Natural killer cell (primary cell): Measurements from ENCODE around the gene STARD8. TPM values are rescaled to one million over a fixed set of nuclear protein-coding genes. Genes with fewer than 3 reads are reported as not detected.

Experiments used
- ATAC-seq, 3 donors: fragments of 150-1000 bp in 2 of 3; fragments of 200-7000 bp in 1 of 3; cut with Tn5 transposase; 1 replicate in 1 of 3; 2 replicates in 2 of 3; pipeline ENCODE4 v1.10.0; 2021; ENCODE audit warnings: mild to moderate bottlenecking in 2 of 3, moderate library complexity in 2 of 3
- DNase-seq, 2 donors: peaks; one replicate each; pipeline versions ENCODE4 v3.0.0 to v3.0.0-alpha.2; 2013 to 2021; ENCODE audit warnings: mixed read lengths in 1 of 2
- H3K27ac ChIP-seq: one replicate; pipeline ENCODE4 v1.5.1; 2013; ENCODE audit warnings: mild to moderate bottlenecking, low read length
- H3K27me3 ChIP-seq: one replicate; pipeline ENCODE4 v1.6.1; 2013; ENCODE audit warnings: low read length; ENCODE audit not compliant: control insufficient read depth, insufficient read depth
- H3K36me3 ChIP-seq: one replicate; pipeline ENCODE4 v1.6.1; 2013; ENCODE audit warnings: low read length; ENCODE audit not compliant: control insufficient read depth, insufficient read depth
- H3K4me1 ChIP-seq: one replicate; pipeline ENCODE4 v1.6.1; 2013; ENCODE audit warnings: low read length; ENCODE audit not compliant: control insufficient read depth, insufficient read depth
- H3K4me3 ChIP-seq: one replicate; pipeline ENCODE4 v1.5.1; 2013; ENCODE audit warnings: low read length
- H3K9me3 ChIP-seq: one replicate; pipeline ENCODE4 v1.6.1; 2013; ENCODE audit warnings: low read length; ENCODE audit not compliant: control insufficient read depth, insufficient read depth
- H3K27ac Mint-ChIP-seq, 2 donors: one replicate each; pipeline ENCODE4 v1.8.0; 2022; ENCODE audit warnings: mild to moderate bottlenecking in 2 of 2, mixed read lengths in 2 of 2, moderate library complexity in 1 of 2
- H3K27me3 Mint-ChIP-seq, 2 donors: one replicate each; pipeline ENCODE4 v1.8.0; 2022; ENCODE audit warnings: low read depth in 2 of 2, mixed read lengths in 2 of 2
- H3K36me3 Mint-ChIP-seq: one replicate; pipeline ENCODE4 v1.8.0; 2022; ENCODE audit warnings: mixed read lengths
- H3K4me1 Mint-ChIP-seq, 2 donors: one replicate each; pipeline ENCODE4 v1.8.0; 2022; ENCODE audit warnings: mixed read lengths in 2 of 2
- H3K4me3 Mint-ChIP-seq: one replicate; pipeline ENCODE4 v1.8.0; 2022; ENCODE audit warnings: mild to moderate bottlenecking, moderate library complexity, mixed read lengths
- H3K9me3 Mint-ChIP-seq, 2 donors: one replicate each; pipeline ENCODE4 v1.8.0; 2022; ENCODE audit warnings: mixed read lengths in 2 of 2
- CTCF ChIP-seq: fragments of 200-600 bp; IDR thresholded peaks from one replicate; pipeline ENCODE4 v1.8.0; 2022; ENCODE audit warnings: antibody characterized with exemption
- WGBS: methylation state at CpG from one replicate; pipeline ENCODE4 v1.1.7; 2013; ENCODE audit warnings: missing lambda C conversion rate; ENCODE audit not compliant: insufficient coverage; 5-methylcytosine and 5-hydroxymethylcytosine counted together
- intact Hi-C: fragments of 100-400 bp; cut with micrococcal nuclease; formaldehyde crosslinking; loops from one replicate; pipeline ENCODE4 v1.14.2; 2022
- total RNA-seq, 4 donors: library from RNA; stranded (reverse); fragments of 120-200 nt in 1 of 4; gene quantifications; one replicate each; pipeline versions ENCODE4 v1.2.3 to v1.2.4, GENCODE V29; 2013 to 2022

The STARD8 gene
- total RNA-seq, 3 donors from 2014 or later (not counting 1 experiment from before 2014, with no cell fraction given): 0.97 to 1.3 (median 1.1) TPM

GRCh38 chrX:68755616-68756125 is 108.2 kb downstream of the STARD8 start:
- TF ChIP-seq CTCF: no peak
- DNase-seq: no peak
- no peak overlapping the region for H3K27ac Mint-ChIP-seq
- Histone ChIP-seq H3K4me1 (no peaks in the 10 kb centered on the region), H3K9me3 (no peaks in the 10 kb centered on the region), H3K27me3 (no peaks in the 10 kb centered on the region), H3K27ac (no peak overlapping the region), H3K36me3 (no peaks in the 10 kb centered on the region), H3K4me3 (no peak overlapping the region)
- no peaks in the 10 kb centered on the region for H3K4me1 Mint-ChIP-seq
- intact Hi-C loops: no loop called here
- H3K36me3 Mint-ChIP-seq: no peaks in the 10 kb centered on the region
- WGBS: 100% methylated on average over 2 of the region's 3 CpGs
- no peak overlapping the region for H3K4me3 Mint-ChIP-seq
- peaks cover 0 to 7% of the 10 kb centered on the region in 2 donors for H3K27me3 Mint-ChIP-seq
- H3K9me3 Mint-ChIP-seq: no peaks in the 10 kb centered on the region
- ATAC-seq: no peak

- no peaks in the 10 kb centered on the region for H3K9me3 ChIP-seq
- Mint-ChIP-seq H3K27me3 (peaks cover 0 to 7% of the 10 kb centered on the region in 2 donors), H3K9me3 (no peaks in the 10 kb centered on the region), H3K4me3 (no peak overlapping the region), H3K4me1 (no peaks in the 10 kb centered on the region), H3K27ac (no peak overlapping the region), H3K36me3 (no peaks in the 10 kb centered on the region)
- no peaks in the 10 kb centered on the region for H3K27me3 ChIP-seq
- no peaks in the 10 kb centered on the region for H3K4me1 ChIP-seq
- DNase-seq (no peak), ATAC-seq (no peak)
- WGBS: 91% methylated on average over 4 of the region's 4 CpGs
- H3K4me3 ChIP-seq: no peak overlapping the region
- H3K27ac ChIP-seq: no peak overlapping the region
- no peak for TF ChIP-seq CTCF
- intact Hi-C loops: no loop called here
- H3K36me3 ChIP-seq: no peaks in the 10 kb centered on the region
Observed at GRCh38 chrX:68757331-68757730, 109.9 kb downstream of the STARD8 start.

GRCh38 chrX:68757731-68758130 is 110.3 kb downstream of the STARD8 start:
- H3K4me3 Mint-ChIP-seq: no peak overlapping the region
- no peak overlapping the region for H3K27ac Mint-ChIP-seq
- Histone ChIP-seq H3K27ac (no peak overlapping the region), H3K4me1 (no peaks in the 10 kb centered on the region), H3K9me3 (no peaks in the 10 kb centered on the region), H3K27me3 (no peaks in the 10 kb centered on the region), H3K4me3 (no peak overlapping the region), H3K36me3 (no peaks in the 10 kb centered on the region)
- DNase-seq: no peak
- no peak for TF ChIP-seq CTCF
- H3K27me3 Mint-ChIP-seq: peaks cover 0 to 7% of the 10 kb centered on the region in 2 donors
- H3K9me3 Mint-ChIP-seq: no peaks in the 10 kb centered on the region
- no peak for ATAC-seq
- intact Hi-C loops: no loop called here
- no peaks in the 10 kb centered on the region for H3K4me1 Mint-ChIP-seq
- WGBS: 75% methylated on average over 2 of the region's 2 CpGs
- no peaks in the 10 kb centered on the region for H3K36me3 Mint-ChIP-seq

- intact Hi-C loops: no loop called here
- no peak for TF ChIP-seq CTCF
- H3K9me3 ChIP-seq: no peaks in the 10 kb centered on the region
- DNase-seq: no peak
- Mint-ChIP-seq H3K27me3 (peaks cover 0 to 7% of the 10 kb centered on the region in 2 donors), H3K9me3 (no peaks in the 10 kb centered on the region), H3K4me1 (no peaks in the 10 kb centered on the region), H3K27ac (no peak overlapping the region), H3K36me3 (no peaks in the 10 kb centered on the region), H3K4me3 (no peak overlapping the region)
- no peaks in the 10 kb centered on the region for H3K27me3 ChIP-seq
- ATAC-seq: no peak
- no peak overlapping the region for H3K27ac ChIP-seq
- no peaks in the 10 kb centered on the region for H3K4me1 ChIP-seq
- no peak overlapping the region for H3K4me3 ChIP-seq
- H3K36me3 ChIP-seq: no peaks in the 10 kb centered on the region
- WGBS: 89% methylated on average over 2 of the region's 2 CpGs
Observed at GRCh38 chrX:68758671-68759070, 111.2 kb downstream of the STARD8 start.
